Measurements from ENCODE around the gene AFDN. TPM values are rescaled to one million over a fixed set of nuclear protein-coding genes. Genes with fewer than 3 reads are reported as not detected.

Gene AFDN
- polyA plus RNA-seq, 1 experiment = 26.6 TPM

DNA sequence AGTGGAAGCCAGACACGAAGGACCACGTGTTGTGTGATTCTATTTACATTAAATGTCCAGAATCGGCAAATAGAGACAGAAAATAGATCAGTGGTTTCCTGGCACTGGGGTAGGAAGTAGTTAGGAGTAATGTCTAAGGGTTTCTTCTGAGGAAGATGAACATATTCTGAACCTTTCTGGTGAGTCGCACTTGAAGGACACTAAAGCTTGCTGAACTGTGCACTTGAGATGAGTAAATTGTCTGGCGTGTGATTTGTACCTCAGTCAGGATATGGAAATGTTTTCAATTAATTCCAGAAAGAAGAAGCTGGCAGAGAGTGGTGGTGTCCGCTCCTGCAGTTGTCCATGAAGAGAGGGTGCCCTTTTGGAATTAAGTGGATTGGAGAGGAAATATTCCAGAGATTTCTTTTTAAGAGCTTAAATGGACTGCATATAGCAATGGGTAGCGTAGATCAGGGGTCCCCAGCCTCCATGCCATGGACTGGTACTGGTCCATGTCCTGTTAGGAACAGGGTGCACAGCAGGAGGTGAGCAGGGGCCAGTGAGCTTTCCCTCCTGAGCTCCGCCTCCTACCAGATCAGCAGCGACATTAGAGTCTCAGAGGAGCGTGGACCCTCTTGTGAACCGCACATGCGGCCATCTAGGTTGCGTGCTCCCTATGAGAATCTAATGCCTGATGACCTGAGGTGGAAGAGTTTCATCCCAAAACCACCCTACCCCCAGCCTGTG is 158.3 kb downstream of the AFDN start:
- CTCF ChIA-PET = no interaction called here
- H3K27me3 ChIP-seq (ENCODE audit: control insufficient read depth, insufficient read depth, low read length) = peaks cover 2% of the 10 kb centered on the region
- TF ChIP-seq, protein P1, sequence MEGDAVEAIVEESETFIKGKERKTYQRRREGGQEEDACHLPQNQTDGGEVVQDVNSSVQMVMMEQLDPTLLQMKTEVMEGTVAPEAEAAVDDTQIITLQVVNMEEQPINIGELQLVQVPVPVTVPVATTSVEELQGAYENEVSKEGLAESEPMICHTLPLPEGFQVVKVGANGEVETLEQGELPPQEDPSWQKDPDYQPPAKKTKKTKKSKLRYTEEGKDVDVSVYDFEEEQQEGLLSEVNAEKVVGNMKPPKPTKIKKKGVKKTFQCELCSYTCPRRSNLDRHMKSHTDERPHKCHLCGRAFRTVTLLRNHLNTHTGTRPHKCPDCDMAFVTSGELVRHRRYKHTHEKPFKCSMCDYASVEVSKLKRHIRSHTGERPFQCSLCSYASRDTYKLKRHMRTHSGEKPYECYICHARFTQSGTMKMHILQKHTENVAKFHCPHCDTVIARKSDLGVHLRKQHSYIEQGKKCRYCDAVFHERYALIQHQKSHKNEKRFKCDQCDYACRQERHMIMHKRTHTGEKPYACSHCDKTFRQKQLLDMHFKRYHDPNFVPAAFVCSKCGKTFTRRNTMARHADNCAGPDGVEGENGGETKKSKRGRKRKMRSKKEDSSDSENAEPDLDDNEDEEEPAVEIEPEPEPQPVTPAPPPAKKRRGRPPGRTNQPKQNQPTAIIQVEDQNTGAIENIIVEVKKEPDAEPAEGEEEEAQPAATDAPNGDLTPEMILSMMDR (IDR thresholded peaks at IDR 0.05; ENCODE audit: low read depth, low read length) = no peak
- H3K9me3 ChIP-seq (ENCODE audit: control insufficient read depth, insufficient read depth, low read length) = peaks cover 38% of the 10 kb centered on the region
- no peak overlapping the region for H3K27ac ChIP-seq (ENCODE audit: low read depth, low read length)
- POLR2A ChIA-PET = no interaction called here
- H3K4me3 ChIP-seq (ENCODE audit: low read depth, low read length) = no peak overlapping the region
- DNase-seq (ENCODE audit: low read depth, low spot score) = no peak

DNA sequence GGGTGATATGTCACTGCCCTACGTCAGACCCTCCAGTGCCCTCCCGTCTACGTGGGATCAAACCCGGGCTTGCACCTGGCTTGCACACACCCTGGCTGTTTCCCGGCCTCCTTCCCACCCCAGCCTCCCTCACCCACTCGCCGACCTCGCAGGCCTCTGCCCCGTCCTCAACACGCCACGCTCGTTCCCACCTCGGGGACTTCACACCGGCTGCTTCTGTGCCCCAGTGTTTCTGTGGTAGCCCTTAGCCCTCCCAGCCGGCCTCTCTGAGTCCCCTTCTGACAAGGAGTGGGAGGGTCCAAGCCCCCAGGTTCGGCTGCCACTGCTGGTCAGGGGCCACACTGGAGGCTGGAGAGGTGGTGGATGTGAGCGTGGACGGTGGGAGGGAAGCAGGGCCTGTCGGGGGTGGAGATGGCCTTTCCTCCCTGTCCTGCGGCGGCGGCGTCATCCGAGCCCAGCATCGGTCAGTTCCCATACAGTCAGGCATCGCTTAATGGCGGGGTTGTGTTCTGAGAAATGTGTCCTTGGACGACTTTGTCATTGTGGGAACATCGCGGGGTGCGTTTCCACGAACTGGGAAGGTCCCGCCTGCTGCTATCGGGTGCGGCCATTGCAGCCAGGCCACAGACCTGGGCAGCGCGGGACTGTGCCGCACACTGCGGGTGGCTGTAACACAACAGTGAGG is 159.3 kb downstream of the AFDN start:
- Histone ChIP-seq H3K4me3 (ENCODE audit: low read depth, low read length) (no peak overlapping the region), H3K27me3 (ENCODE audit: control insufficient read depth, insufficient read depth, low read length) (peaks cover 2% of the 10 kb centered on the region), H3K9me3 (ENCODE audit: control insufficient read depth, insufficient read depth, low read length) (peaks cover 47% of the 10 kb centered on the region), H3K27ac (ENCODE audit: low read depth, low read length) (no peak overlapping the region)
- ChIA-PET CTCF (no interaction called here), POLR2A (no interaction called here)
- TF ChIP-seq, protein P1 (IDR thresholded peaks at IDR 0.05; ENCODE audit: low read depth, low read length) = no peak
- DNase-seq (ENCODE audit: low read depth, low spot score) = no peak

DNA sequence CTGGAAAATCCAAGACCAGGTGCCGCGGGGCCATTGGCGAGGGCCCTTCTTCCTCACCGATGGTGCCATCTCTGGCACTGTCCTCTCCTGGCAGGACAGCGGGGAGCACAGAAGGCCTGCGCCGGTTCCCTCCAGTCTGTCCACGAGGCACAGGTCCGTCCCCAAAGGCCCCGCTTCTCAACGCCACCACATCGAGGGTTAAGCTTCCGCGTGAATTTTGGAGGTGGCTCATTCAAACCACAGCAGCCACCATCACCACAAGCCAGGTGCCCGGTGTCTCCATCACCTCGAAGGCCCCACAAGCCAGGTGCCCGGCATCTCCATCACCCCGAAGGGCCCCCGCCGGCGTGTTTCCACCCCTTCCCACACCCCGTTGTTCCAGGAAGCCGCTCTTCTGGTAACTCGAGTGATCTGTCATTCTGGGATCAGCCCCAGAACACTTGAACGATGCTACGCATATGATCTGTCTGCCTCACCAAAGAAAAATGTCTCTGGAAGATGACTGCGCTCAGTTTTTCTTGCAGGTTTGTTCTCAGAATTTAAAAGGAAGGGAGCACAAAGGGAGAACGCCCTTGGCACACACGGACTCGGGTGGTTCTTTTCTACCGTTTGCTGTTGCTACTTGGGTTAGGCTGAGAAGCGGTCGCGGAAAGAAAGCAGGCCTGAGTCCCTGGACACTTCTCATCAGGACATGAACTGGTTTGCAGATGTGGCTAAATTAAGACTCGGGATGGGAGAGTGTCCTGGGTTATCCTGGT is 160.9 kb downstream of the AFDN start:
- ChIA-PET POLR2A (no interaction called here), CTCF (no interaction called here)
- Histone ChIP-seq H3K9me3 (ENCODE audit: control insufficient read depth, insufficient read depth, low read length) (peaks cover 47% of the 10 kb centered on the region), H3K27me3 (ENCODE audit: control insufficient read depth, insufficient read depth, low read length) (peaks cover 2% of the 10 kb centered on the region), H3K4me3 (ENCODE audit: low read depth, low read length) (no peak overlapping the region), H3K27ac (ENCODE audit: low read depth, low read length) (no peak overlapping the region)
- TF ChIP-seq, protein P1 (IDR thresholded peaks at IDR 0.05; ENCODE audit: low read depth, low read length) = no peak
- DNase-seq (ENCODE audit: low read depth, low spot score) = no peak

DNA sequence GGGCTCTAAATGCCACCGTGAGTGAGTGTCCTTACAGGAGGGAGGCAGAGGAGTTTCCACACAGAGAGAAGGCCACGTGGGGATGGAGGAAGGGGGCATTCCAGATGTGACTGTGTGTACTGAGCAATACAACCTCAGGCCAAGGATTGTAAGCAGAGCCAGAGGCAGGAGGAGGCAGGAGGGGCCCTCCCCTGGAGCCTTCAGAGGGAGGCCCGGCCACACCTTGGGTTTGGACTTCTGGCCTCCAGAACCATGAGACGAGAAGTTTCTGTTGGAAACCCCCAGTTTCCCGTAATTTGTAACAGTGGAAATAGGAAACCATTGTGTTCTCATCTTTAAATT is 161.4 kb downstream of the AFDN start:
- H3K27ac ChIP-seq (ENCODE audit: low read depth, low read length) = no peak overlapping the region
- no peak overlapping the region for H3K4me3 ChIP-seq (ENCODE audit: low read depth, low read length)
- peaks cover 47% of the 10 kb centered on the region for H3K9me3 ChIP-seq (ENCODE audit: control insufficient read depth, insufficient read depth, low read length)
- DNase-seq (ENCODE audit: low read depth, low spot score) = no peak
- POLR2A ChIA-PET = no interaction called here
- TF ChIP-seq, protein P1 (IDR thresholded peaks at IDR 0.05; ENCODE audit: low read depth, low read length) = no peak
- CTCF ChIA-PET = no interaction called here
- peaks cover 2% of the 10 kb centered on the region for H3K27me3 ChIP-seq (ENCODE audit: control insufficient read depth, insufficient read depth, low read length)
